ENCODE results near the gene RTF1.

The RTF1 gene

GRCh38 chr15:41487381-41487780, 70.5 kb downstream of the RTF1 start:
- TF ChIP-seq CTCF (IDR thresholded peaks at IDR 0.05; ENCODE audit: unreplicated experiment in 3 of 3) = no peak
- no peak overlapping the region for H3K27ac Mint-ChIP-seq
- H3K9me3 Mint-ChIP-seq = no peaks in the 10 kb centered on the region
- peaks cover 27% of the 10 kb centered on the region for H3K27me3 Mint-ChIP-seq (ENCODE audit: low read depth)
- no peak overlapping the region for H3K4me3 Mint-ChIP-seq
- peaks cover 19% of the 10 kb centered on the region for H3K36me3 Mint-ChIP-seq (ENCODE audit: low read depth)
- H3K4me1 Mint-ChIP-seq = peaks cover 5% of the 10 kb centered on the region

GRCh38 chr15:41487802-41488201, 70.9 kb downstream of the RTF1 start:
- H3K27me3 Mint-ChIP-seq (ENCODE audit: low read depth) = peaks cover 31% of the 10 kb centered on the region
- no peak overlapping the region for H3K4me3 Mint-ChIP-seq
- no peak overlapping the region for H3K27ac Mint-ChIP-seq
- H3K4me1 Mint-ChIP-seq = peaks cover 9% of the 10 kb centered on the region
- no peak for TF ChIP-seq CTCF (IDR thresholded peaks at IDR 0.05; ENCODE audit: unreplicated experiment in 3 of 3)
- H3K9me3 Mint-ChIP-seq = no peaks in the 10 kb centered on the region
- peaks cover 15% of the 10 kb centered on the region for H3K36me3 Mint-ChIP-seq (ENCODE audit: low read depth)

- no peaks in the 10 kb centered on the region for H3K9me3 Mint-ChIP-seq
- H3K4me1 Mint-ChIP-seq = peaks cover 12% of the 10 kb centered on the region
- no peaks in the 10 kb centered on the region for H3K36me3 Mint-ChIP-seq (ENCODE audit: low read depth)
- TF ChIP-seq CTCF (IDR thresholded peaks at IDR 0.05; ENCODE audit: unreplicated experiment in 3 of 3) = no peak
- H3K27me3 Mint-ChIP-seq (ENCODE audit: low read depth) = peaks cover 42% of the 10 kb centered on the region
- H3K27ac Mint-ChIP-seq = no peak overlapping the region
- no peak overlapping the region for H3K4me3 Mint-ChIP-seq
Observed at GRCh38 chr15:41489641-41490040, 72.7 kb downstream of the RTF1 start.

GRCh38 chr15:41490355-41490754, 73.5 kb downstream of the RTF1 start:
- TF ChIP-seq CTCF (IDR thresholded peaks at IDR 0.05; ENCODE audit: unreplicated experiment in 3 of 3) = no peak
- Mint-ChIP-seq H3K4me3 (no peak overlapping the region), H3K4me1 (peaks cover 12% of the 10 kb centered on the region), H3K27ac (no peak overlapping the region), H3K36me3 (ENCODE audit: low read depth) (no peaks in the 10 kb centered on the region), H3K9me3 (no peaks in the 10 kb centered on the region), H3K27me3 (ENCODE audit: low read depth) (peaks cover 49% of the 10 kb centered on the region)

GRCh38 chr15:41491889-41492288, 75.0 kb downstream of the RTF1 start:
- H3K4me3 Mint-ChIP-seq = peak overlapping the region in 1 of 3 experiments; percentile 1
- TF ChIP-seq CTCF (IDR thresholded peaks at IDR 0.05; ENCODE audit: unreplicated experiment in 3 of 3) = no peak
- no peaks in the 10 kb centered on the region for H3K9me3 Mint-ChIP-seq
- H3K36me3 Mint-ChIP-seq (ENCODE audit: low read depth) = no peaks in the 10 kb centered on the region
- H3K4me1 Mint-ChIP-seq = peaks cover 12% of the 10 kb centered on the region
- peaks cover 62% of the 10 kb centered on the region for H3K27me3 Mint-ChIP-seq (ENCODE audit: low read depth)
- H3K27ac Mint-ChIP-seq = no peak overlapping the region

- peaks cover 12% of the 10 kb centered on the region for H3K4me1 Mint-ChIP-seq
- peak overlapping the region; percentile 8 to 14 (median 11) for H3K27ac Mint-ChIP-seq
Observed at GRCh38 chr15:41492597-41493204, 75.8 kb downstream of the RTF1 start.

More at GRCh38 chr15:41492597-41493204, 75.8 kb downstream of the RTF1 start:
- no peaks in the 10 kb centered on the region for H3K9me3 Mint-ChIP-seq
- peak overlapping the region; percentile 77 to 84 (median 82) for H3K4me3 Mint-ChIP-seq
- H3K36me3 Mint-ChIP-seq (ENCODE audit: low read depth) = no peaks in the 10 kb centered on the region
- H3K27me3 Mint-ChIP-seq (ENCODE audit: low read depth) = peaks cover 70% of the 10 kb centered on the region
- no peak for TF ChIP-seq CTCF (IDR thresholded peaks at IDR 0.05; ENCODE audit: unreplicated experiment in 3 of 3)
